GM10266 (cell line): ENCODE measurements around the gene FBN1.

ENCODE experiments used
- DNase-seq: peaks from one replicate; pipeline ENCODE4 v3.0.0; 2012; ENCODE audit errors: extremely low spot score
- TF ChIP-seq, protein P1 (sequence below): IDR thresholded peaks from 2 replicates; pipeline ENCODE4 v1.5.1; 2012; ENCODE audit warnings: mild to moderate bottlenecking, low read depth; ENCODE audit not compliant: control insufficient read depth, insufficient read depth; ENCODE audit errors: missing control alignments

FBN1 gene

DNA sequence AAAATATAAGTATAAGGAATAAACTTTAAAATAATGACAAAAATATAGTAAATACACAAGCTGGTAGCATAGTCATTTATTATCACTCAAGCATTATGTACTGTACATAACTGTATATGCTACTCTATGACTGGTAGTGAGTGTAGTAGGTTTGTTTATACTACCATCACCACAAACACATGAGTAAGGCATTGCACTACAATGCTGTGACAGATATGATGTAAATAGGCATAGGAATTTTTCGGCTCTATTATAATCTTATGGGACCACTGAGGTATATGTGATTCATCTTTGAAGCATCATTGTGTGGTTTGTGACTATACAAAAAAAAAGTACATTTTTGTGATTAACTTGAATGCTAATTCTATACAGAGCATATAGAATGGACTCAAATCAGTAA, 35.3 kb upstream of the FBN1 start:
- TF ChIP-seq, protein P1, sequence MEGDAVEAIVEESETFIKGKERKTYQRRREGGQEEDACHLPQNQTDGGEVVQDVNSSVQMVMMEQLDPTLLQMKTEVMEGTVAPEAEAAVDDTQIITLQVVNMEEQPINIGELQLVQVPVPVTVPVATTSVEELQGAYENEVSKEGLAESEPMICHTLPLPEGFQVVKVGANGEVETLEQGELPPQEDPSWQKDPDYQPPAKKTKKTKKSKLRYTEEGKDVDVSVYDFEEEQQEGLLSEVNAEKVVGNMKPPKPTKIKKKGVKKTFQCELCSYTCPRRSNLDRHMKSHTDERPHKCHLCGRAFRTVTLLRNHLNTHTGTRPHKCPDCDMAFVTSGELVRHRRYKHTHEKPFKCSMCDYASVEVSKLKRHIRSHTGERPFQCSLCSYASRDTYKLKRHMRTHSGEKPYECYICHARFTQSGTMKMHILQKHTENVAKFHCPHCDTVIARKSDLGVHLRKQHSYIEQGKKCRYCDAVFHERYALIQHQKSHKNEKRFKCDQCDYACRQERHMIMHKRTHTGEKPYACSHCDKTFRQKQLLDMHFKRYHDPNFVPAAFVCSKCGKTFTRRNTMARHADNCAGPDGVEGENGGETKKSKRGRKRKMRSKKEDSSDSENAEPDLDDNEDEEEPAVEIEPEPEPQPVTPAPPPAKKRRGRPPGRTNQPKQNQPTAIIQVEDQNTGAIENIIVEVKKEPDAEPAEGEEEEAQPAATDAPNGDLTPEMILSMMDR, result no peak
- no peak for DNase-seq

GRCh38 chr15:48679952-48680351, 34.4 kb upstream of the FBN1 start:
- TF ChIP-seq, protein P1, result no peak
- no peak for DNase-seq

- TF ChIP-seq, protein P1, result no peak
Measured at GRCh38 chr15:48678851-48679250, 33.3 kb upstream of the FBN1 start.

DNA sequence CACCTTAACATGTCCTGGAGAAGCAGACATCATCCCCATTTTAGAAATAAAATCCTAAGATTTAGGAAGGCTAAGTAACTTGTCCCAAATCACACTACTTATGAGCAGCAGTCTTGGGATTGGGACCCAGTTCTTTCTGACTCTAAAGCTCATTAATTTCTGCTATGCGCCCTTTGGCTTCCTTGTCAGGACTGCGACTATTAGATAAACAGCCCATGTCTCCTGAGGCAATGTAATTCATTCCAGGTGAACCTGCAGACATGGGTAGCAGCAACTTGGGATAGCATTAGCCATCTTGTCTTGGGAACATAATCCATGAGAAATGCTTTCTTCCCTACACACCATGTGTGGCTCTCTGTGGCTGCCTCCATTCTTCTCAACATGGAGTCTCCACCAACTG, 32.3 kb upstream of the FBN1 start:
- DNase-seq, result no peak

More at GRCh38 chr15:48678851-48679250, 33.3 kb upstream of the FBN1 start:
- DNase-seq, result no peak

DNA sequence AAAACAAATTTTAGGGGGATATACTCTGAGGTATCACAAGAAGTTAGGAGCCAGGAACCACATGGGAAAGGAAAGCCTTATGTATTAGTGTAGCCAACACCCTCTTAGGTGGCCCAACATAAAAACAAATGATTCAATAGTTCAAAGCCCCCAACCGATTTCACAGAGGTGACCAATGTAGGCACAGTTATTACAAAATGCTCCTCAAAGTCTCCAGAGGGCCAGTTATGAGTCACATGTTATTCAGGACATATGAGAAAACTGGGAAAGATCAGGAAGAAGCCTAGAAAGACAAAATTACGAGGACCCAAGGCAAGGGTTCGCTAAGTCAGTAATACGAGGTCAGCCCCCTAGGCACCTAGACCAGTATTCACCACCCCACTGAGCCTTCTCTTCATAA, 29.9 kb upstream of the FBN1 start:
- DNase-seq, result no peak
- TF ChIP-seq, protein P1, result no peak

More for the DNA sequence above, 32.3 kb upstream of the FBN1 start:
- TF ChIP-seq, protein P1, result no peak

DNA sequence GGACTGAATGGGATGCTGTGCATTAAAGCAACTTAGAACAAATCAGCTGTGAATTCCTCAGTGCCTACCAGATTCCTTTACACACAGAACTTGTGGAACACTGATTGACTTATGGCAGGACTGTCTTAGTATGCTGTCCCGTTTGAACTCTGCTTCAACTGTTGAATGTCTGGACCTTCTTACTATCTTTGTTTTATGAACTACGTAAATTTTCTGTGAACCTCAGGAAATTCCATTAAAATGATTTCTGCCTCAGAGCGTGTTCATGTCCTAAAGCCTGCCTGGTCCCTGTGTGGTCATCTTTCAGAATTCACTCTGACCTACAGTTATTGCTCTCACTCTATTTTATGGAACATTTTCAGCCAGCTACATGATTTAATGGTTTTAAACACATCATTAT, 29.4 kb upstream of the FBN1 start:
- no peak for DNase-seq
- TF ChIP-seq, protein P1, result no peak

DNA sequence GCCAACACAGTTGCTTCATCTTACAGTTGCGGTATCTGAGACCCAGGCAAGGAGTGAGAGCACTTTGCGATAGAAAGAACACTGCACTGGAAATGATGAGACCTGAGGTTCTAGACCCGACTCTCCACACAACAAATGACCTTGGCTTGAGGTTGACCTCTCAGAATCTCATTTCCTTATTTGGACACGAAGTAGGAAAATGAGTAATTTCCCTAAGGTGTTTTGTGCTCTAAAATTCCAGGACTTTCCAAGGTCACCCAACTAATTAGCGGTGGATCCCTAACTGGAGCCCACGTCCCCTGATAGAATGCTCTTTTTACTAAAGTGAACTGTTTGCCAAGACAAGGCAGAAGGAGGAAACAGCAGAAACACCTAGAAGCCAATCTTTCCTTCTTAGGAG, 26.7 kb upstream of the FBN1 start:
- TF ChIP-seq, protein P1, result no peak
- no peak for DNase-seq
